Ishikawa (cell line): ENCODE measurements around the gene ZBTB20.

Experiments
- CEBPB ChIP-seq: IDR thresholded peaks from 2 replicates; pipeline ENCODE4 v1.6.1; 2012
- CREB1 ChIP-seq: IDR thresholded peaks from 2 replicates; pipeline ENCODE4 v1.6.1; 2012; ENCODE audit warnings: low read depth
- EGR1 ChIP-seq: IDR thresholded peaks from 2 replicates; pipeline ENCODE4 v1.6.1; 2012
- EP300 ChIP-seq: IDR thresholded peaks from 2 replicates; pipeline ENCODE4 v1.6.1; 2012; ENCODE audit warnings: borderline replicate concordance
- FOXM1 ChIP-seq: IDR thresholded peaks from 2 replicates; pipeline ENCODE4 v1.6.1; 2012; ENCODE audit warnings: low read depth, borderline replicate concordance
- MAX ChIP-seq: IDR thresholded peaks from 2 replicates; pipeline ENCODE4 v1.6.1; 2012
- NFIC ChIP-seq: IDR thresholded peaks from 2 replicates; pipeline ENCODE4 v1.6.1; 2012
- RAD21 ChIP-seq: IDR thresholded peaks from 2 replicates; pipeline ENCODE4 v1.6.1; 2012; ENCODE audit warnings: low read depth
- TAF1 ChIP-seq: IDR thresholded peaks from 2 replicates; pipeline ENCODE4 v1.6.1; 2012; ENCODE audit warnings: low read depth, mild to moderate bottlenecking
- TCF12 ChIP-seq: IDR thresholded peaks from 2 replicates; pipeline ENCODE4 v1.6.1; 2012; ENCODE audit warnings: low read depth
- TEAD4 ChIP-seq: IDR thresholded peaks from 2 replicates; pipeline ENCODE4 v1.6.1; 2012
- YY1 ChIP-seq: IDR thresholded peaks from 2 replicates; pipeline ENCODE4 v1.6.1; 2012; ENCODE audit warnings: low read depth
- ZBTB7A ChIP-seq: IDR thresholded peaks from 2 replicates; pipeline ENCODE4 v1.6.1; 2012; ENCODE audit warnings: low read depth
- TF ChIP-seq, protein P1 (sequence below): IDR thresholded peaks from 2 replicates; pipeline ENCODE4 v1.6.1; 2012
- TF ChIP-seq, protein P2 (sequence below): IDR thresholded peaks from 2 replicates; pipeline ENCODE4 v1.6.1; 2012; ENCODE audit warnings: low read depth, mild to moderate bottlenecking

ZBTB20 gene

DNA sequence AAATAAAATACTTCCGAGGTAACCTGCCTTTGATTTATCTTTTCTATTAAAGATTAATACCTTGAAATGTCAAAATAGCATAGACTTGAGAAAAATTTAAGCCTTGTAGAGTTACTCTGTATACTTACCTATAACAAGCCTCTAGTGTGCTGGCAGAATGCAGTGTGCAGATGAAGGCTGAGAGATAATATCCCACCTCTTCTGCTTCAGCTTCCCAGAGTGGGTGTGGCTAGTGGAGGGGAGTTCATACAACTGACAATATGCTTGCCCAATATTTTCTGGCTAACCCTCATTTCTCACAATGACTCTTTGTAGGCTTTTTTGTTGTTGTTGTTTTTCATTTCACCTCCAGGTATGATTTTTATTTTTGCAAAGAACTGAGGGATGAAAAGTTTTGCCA lies 15.7 kb upstream of the ZBTB20 start:
- TF ChIP-seq MAX (no peak), CEBPB (no peak), CREB1 (no peak), TCF12 (no peak), EP300 (no peak), RAD21 (no peak), ZBTB7A (no peak), TAF1 (no peak), TEAD4 (no peak), EGR1 (no peak), FOXM1 (no peak), NFIC (no peak), YY1 (no peak)
- TF ChIP-seq, protein P1, sequence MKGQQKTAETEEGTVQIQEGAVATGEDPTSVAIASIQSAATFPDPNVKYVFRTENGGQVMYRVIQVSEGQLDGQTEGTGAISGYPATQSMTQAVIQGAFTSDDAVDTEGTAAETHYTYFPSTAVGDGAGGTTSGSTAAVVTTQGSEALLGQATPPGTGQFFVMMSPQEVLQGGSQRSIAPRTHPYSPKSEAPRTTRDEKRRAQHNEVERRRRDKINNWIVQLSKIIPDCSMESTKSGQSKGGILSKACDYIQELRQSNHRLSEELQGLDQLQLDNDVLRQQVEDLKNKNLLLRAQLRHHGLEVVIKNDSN: no peak
- TF ChIP-seq, protein P2, sequence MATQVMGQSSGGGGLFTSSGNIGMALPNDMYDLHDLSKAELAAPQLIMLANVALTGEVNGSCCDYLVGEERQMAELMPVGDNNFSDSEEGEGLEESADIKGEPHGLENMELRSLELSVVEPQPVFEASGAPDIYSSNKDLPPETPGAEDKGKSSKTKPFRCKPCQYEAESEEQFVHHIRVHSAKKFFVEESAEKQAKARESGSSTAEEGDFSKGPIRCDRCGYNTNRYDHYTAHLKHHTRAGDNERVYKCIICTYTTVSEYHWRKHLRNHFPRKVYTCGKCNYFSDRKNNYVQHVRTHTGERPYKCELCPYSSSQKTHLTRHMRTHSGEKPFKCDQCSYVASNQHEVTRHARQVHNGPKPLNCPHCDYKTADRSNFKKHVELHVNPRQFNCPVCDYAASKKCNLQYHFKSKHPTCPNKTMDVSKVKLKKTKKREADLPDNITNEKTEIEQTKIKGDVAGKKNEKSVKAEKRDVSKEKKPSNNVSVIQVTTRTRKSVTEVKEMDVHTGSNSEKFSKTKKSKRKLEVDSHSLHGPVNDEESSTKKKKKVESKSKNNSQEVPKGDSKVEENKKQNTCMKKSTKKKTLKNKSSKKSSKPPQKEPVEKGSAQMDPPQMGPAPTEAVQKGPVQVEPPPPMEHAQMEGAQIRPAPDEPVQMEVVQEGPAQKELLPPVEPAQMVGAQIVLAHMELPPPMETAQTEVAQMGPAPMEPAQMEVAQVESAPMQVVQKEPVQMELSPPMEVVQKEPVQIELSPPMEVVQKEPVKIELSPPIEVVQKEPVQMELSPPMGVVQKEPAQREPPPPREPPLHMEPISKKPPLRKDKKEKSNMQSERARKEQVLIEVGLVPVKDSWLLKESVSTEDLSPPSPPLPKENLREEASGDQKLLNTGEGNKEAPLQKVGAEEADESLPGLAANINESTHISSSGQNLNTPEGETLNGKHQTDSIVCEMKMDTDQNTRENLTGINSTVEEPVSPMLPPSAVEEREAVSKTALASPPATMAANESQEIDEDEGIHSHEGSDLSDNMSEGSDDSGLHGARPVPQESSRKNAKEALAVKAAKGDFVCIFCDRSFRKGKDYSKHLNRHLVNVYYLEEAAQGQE: no peak

- TF ChIP-seq ZBTB7A: no peak
- no peak for TF ChIP-seq CEBPB
- no peak for TF ChIP-seq FOXM1
- TF ChIP-seq EGR1: no peak
These were observed 14.8 kb upstream of the ZBTB20 start for GRCh38 chr3:115161866-115162265.

DNA sequence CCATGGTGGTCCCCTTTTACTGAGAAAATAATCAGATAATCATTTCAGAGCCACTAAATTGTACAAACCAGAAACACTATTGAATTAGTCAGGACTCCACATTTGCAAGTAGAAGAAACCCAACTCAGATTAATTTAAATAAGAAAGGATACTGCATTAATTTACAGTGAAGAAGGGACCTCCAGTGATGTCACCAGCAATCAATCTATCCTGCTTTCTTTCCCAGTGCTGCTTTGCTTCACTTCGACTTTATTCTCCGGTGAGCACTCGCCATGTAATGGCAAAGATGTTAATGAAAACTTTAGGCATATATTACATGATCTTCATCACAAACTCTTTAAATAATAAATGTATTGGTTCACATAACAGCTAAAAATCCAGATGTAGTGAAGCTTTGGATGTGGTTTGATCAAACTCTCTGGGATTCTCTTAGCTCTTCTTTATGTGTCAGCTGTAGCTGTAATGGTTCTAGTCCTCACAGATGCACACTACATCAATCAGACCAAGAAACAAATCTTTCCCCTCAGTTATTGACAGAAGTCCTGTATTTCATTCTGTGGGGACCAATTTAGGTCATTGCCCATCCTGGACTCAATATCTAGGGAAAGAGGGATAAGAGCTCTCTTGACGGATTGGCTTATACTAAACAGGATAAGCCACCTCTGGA lies 14.2 kb upstream of the ZBTB20 start:
- no peak for TF ChIP-seq RAD21
- TF ChIP-seq CREB1: no peak
- TF ChIP-seq, protein P2: no peak
- TF ChIP-seq FOXM1: no peak
- TF ChIP-seq YY1: no peak
- no peak for TF ChIP-seq TEAD4
- no peak for TF ChIP-seq CEBPB
- no peak for TF ChIP-seq TCF12
- no peak for TF ChIP-seq MAX

GRCh38 chr3:115160295-115160694 lies 13.2 kb upstream of the ZBTB20 start:
- TF ChIP-seq, protein P2: no peak
- TF ChIP-seq ZBTB7A (no peak), FOXM1 (no peak), NFIC (no peak), TCF12 (no peak), CEBPB (no peak), TEAD4 (no peak), EGR1 (no peak)
- TF ChIP-seq, protein P1: no peak
